Calu3 (cell line): ENCODE results near the gene DNPEP. TPM values are rescaled to one million over a fixed set of nuclear protein-coding genes. Genes with fewer than 3 reads are reported as not detected.

Experiments
- BruUV-seq: library from RNA; stranded (reverse); fragments of 400-500 nt; replicated peaks from 2 replicates; lab custom pipeline; 2021; lab: Mats Ljungman, UMichigan
- CTCF ChIA-PET: fragments of 300-600 bp; sonication (Branson Sonifier 250); formaldehyde crosslinking; loops from one replicate; lab custom pipeline; 2022; ENCODE audit warnings: antibody characterized with exemption; lab: Charles Lee
- DNase-seq: peaks from one replicate; pipeline ENCODE4 v3.0.0; 2022
- H3K27ac Mint-ChIP-seq: one replicate; pipeline ENCODE4 v1.8.0; 2022; ENCODE audit warnings: mixed read lengths; ENCODE audit not compliant: unreplicated experiment
- H3K27me3 Mint-ChIP-seq: one replicate; pipeline ENCODE4 v1.8.0; 2022; ENCODE audit warnings: mixed read lengths; ENCODE audit not compliant: unreplicated experiment
- H3K36me3 Mint-ChIP-seq: one replicate; pipeline ENCODE4 v1.8.0; 2022; ENCODE audit warnings: mild to moderate bottlenecking, moderate library complexity, mixed read lengths; ENCODE audit not compliant: insufficient read depth, unreplicated experiment
- H3K4me1 Mint-ChIP-seq: one replicate; pipeline ENCODE4 v1.8.0; 2022; ENCODE audit warnings: mild to moderate bottlenecking, low read depth, mixed read lengths; ENCODE audit not compliant: unreplicated experiment
- H3K4me3 Mint-ChIP-seq: one replicate; pipeline ENCODE4 v1.8.0; 2022; ENCODE audit warnings: mild to moderate bottlenecking, low read depth, moderate library complexity, mixed read lengths; ENCODE audit not compliant: unreplicated experiment
- H3K9me3 Mint-ChIP-seq: one replicate; pipeline ENCODE4 v1.8.0; 2022; ENCODE audit warnings: low read depth, mixed read lengths; ENCODE audit not compliant: unreplicated experiment
- intact Hi-C: fragments of 100-400 bp; cut with micrococcal nuclease; formaldehyde crosslinking; loops from one replicate; pipeline ENCODE4 v1.10.0; 2022; ENCODE audit not compliant: unreplicated experiment
- total RNA-seq: library from RNA; stranded (reverse); gene quantifications from 2 replicates; pipeline ENCODE4 v1.2.3, GENCODE V29; 2022
- TF ChIP-seq, protein P1 (sequence below): fragments of 200-600 bp; IDR thresholded peaks from one replicate; pipeline ENCODE4 v1.8.0; 2022; ENCODE audit warnings: antibody characterized with exemption; ENCODE audit not compliant: unreplicated experiment

DNPEP gene
- total RNA-seq, 1 experiment from 2014 or later, result 75.1 TPM

DNA sequence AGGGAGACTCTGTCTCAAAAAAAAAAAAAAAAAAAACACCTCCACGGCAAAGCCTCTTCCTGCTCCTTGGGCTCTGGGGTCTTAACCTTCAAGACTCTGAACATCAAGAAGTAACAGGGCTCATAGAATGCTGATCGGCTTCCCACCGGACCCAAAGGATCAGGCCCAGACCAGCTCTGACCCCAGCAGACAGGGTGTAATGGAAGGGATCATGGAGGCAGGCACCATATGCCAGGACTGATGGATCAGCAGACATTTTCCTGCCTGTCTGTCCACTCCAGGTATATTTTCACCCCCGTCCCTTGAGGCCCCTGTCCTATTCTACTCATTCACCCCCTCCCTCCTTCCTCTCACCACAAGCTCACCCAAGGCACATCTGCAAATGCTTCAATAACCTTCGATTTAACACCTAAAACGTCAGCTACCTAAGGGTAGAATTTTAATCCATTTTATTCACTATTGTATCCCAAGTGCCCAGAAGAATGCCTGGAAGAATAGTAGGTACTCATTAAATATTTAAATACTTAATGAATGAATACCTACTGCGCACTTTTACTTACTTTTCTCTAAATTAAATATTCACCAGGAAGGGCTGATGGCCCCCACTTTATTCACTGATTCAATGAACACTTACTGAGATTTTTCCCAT is 42.4 kb upstream of the DNPEP start:
- intact Hi-C loops, result loop anchor here (1.0 kb wide), 1 partner anchor 27 kb away; no protein-coding TSS in a partner anchor
- Mint-ChIP-seq H3K9me3 (no peaks in the 10 kb centered on the region), H3K27me3 (peaks cover 28% of the 10 kb centered on the region), H3K4me1 (no peaks in the 10 kb centered on the region), H3K4me3 (no peak overlapping the region), H3K27ac (no peak overlapping the region), H3K36me3 (no peaks in the 10 kb centered on the region)
- DNase-seq, result no peak
- TF ChIP-seq, protein P1, sequence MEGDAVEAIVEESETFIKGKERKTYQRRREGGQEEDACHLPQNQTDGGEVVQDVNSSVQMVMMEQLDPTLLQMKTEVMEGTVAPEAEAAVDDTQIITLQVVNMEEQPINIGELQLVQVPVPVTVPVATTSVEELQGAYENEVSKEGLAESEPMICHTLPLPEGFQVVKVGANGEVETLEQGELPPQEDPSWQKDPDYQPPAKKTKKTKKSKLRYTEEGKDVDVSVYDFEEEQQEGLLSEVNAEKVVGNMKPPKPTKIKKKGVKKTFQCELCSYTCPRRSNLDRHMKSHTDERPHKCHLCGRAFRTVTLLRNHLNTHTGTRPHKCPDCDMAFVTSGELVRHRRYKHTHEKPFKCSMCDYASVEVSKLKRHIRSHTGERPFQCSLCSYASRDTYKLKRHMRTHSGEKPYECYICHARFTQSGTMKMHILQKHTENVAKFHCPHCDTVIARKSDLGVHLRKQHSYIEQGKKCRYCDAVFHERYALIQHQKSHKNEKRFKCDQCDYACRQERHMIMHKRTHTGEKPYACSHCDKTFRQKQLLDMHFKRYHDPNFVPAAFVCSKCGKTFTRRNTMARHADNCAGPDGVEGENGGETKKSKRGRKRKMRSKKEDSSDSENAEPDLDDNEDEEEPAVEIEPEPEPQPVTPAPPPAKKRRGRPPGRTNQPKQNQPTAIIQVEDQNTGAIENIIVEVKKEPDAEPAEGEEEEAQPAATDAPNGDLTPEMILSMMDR, result no peak
- no TSS peak for BruUV-seq
- CTCF ChIA-PET, result interaction anchor here (0.6 to 3.2 kb wide), 12 partner anchors 10 to 450 kb away, joined by 3 to 16 read pairs (median 4); no protein-coding TSS in a partner anchor

DNA sequence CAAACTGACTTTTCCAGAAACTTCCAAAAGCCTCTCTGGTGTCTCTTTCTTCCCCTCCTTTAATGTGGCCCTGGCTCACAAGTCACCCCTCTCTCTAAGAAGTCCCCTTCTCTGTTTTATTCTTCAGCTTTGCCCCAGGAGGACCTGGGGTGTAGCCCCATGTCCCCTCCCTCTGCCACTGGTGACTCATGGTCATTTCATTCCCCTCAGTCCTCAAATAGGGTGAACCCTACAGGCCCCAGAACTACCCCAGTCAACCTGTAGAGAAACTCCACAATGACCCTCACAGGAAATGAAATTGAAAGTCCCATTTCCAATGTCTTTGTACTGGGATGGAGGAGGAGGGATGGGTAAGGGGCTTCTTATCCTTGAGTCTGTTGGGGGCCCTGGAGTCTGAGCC is 40.8 kb upstream of the DNPEP start:
- H3K9me3 Mint-ChIP-seq, result no peaks in the 10 kb centered on the region
- peaks cover 44% of the 10 kb centered on the region for H3K27me3 Mint-ChIP-seq
- no peak overlapping the region for H3K27ac Mint-ChIP-seq
- CTCF ChIA-PET, result interaction anchor here (3.2 kb wide), 1 partner anchor 101 kb away, joined by 16 read pairs; no protein-coding TSS in a partner anchor
- TF ChIP-seq, protein P1, result no peak
- intact Hi-C loops, result no loop called here
- H3K4me1 Mint-ChIP-seq, result no peaks in the 10 kb centered on the region
- no TSS peak for BruUV-seq
- H3K36me3 Mint-ChIP-seq, result no peaks in the 10 kb centered on the region
- no peak for DNase-seq
- H3K4me3 Mint-ChIP-seq, result no peak overlapping the region

DNA sequence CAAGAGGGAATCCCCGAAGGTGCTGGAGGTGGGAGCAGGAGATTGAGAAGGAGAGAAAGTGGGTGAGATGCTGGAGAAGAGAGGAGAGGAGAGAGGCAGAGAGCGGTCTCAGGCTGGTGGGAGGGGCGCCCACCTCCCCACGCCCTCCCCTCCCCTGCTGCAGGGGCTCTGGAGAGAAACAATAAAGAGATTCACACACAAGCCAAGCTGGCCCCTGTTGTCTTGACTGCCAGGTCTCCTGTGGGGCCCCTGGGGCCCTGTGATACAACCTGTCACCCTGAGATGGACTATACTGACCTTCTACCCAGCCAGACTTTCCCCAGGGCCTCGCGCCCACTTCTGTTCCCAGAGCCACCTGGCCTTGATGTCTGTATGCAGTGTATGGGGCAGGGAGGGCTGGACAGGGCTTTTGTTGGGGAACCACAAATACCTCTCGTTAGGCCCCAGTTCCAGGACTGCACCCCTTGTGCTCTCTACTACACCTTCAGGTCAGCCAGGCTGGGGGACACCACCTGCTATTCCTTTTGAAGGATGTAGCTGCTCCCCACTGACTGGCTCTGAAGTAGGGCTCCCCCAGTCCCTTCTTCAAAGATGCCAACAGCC is 38.9 kb upstream of the DNPEP start:
- TF ChIP-seq, protein P1, result no peak
- intact Hi-C loops, result no loop called here
- CTCF ChIA-PET, result no interaction called here
- H3K36me3 Mint-ChIP-seq, result no peaks in the 10 kb centered on the region
- no TSS peak for BruUV-seq
- H3K27me3 Mint-ChIP-seq, result peaks cover 49% of the 10 kb centered on the region
- no peaks in the 10 kb centered on the region for H3K4me1 Mint-ChIP-seq
- H3K9me3 Mint-ChIP-seq, result no peaks in the 10 kb centered on the region
- no peak overlapping the region for H3K4me3 Mint-ChIP-seq
- no peak for DNase-seq
- no peak overlapping the region for H3K27ac Mint-ChIP-seq

DNA sequence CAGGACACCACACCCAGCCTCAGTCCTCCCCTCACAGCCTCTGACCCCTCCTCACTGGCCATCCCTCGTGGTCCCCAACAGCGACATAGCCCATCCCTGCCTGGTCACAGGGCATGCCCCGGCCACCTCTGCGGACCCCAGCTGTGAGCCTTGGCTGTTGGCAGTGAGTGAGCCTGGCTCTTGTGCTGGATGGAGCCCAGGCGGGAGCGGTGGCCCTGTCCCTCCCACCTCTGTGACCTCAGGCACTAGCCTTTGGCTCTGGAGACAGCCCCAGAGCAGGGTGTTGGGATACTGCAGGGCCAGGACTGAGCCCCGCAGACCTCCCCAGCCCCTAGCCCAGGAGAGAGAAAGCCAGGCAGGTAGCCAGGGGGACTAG is 38.3 kb upstream of the DNPEP start:
- Mint-ChIP-seq H3K4me1 (no peaks in the 10 kb centered on the region), H3K4me3 (no peak overlapping the region), H3K36me3 (no peaks in the 10 kb centered on the region), H3K9me3 (no peaks in the 10 kb centered on the region), H3K27me3 (peaks cover 49% of the 10 kb centered on the region), H3K27ac (no peak overlapping the region)
- no peak for DNase-seq
- TF ChIP-seq, protein P1, result no peak
- no TSS peak for BruUV-seq
- CTCF ChIA-PET, result no interaction called here
- intact Hi-C loops, result no loop called here
